ENCODE measurements around the gene ACOT13. TPM values are rescaled to one million over a fixed set of nuclear protein-coding genes. Genes with fewer than 3 reads are reported as not detected.

Gene ACOT13
- total and polyA plus RNA-seq, 2 of the 8 experiments (the other 6 are each of a cell fraction or from before 2014, with no cell fraction given): 27.6 to 40.6 TPM

DNA sequence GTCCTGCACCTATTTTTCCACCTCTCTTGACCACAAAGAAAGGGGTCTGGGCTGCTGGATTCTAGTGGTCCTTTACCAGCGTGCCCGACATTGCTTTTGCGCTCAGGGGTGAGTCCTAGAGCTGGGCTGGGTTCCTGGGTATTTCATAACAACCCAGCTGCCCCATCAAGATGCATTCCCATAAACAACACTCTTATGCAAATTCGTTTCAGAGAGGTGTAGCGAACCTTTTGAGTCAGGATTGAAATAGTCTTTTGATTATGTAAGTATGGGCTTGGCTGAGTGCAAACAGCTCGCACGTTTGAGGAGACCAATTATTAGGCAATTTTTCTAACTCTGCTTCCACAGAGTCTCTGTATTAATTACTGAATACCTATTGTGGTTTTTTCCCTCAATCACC lies 13.7 kb downstream of the ACOT13 start (continued):
- TF ChIP-seq SRF (IDR thresholded peaks at IDR 0.05; ENCODE audit: low read depth, low read length) (no peak), NANOG (IDR thresholded peaks at IDR 0.05; ENCODE audit: insufficient read depth, low read depth, low read length, poor library complexity, severe bottlenecking) (no peak), SIX5 (IDR thresholded peaks at IDR 0.05; ENCODE audit: low read depth, low read length) (no peak), TAF7 (optimal IDR thresholded peaks at IDR 0.05; ENCODE audit: borderline replicate concordance, low read depth, low read length) (no peak), NRF1 (IDR thresholded peaks at IDR 0.05; ENCODE audit: low read depth, low read length) (no peak), JUN (IDR thresholded peaks at IDR 0.05; ENCODE audit: low read depth, low read length) (no peak)
